ENCODE results near the gene SPRED2.

SPRED2 gene

DNA sequence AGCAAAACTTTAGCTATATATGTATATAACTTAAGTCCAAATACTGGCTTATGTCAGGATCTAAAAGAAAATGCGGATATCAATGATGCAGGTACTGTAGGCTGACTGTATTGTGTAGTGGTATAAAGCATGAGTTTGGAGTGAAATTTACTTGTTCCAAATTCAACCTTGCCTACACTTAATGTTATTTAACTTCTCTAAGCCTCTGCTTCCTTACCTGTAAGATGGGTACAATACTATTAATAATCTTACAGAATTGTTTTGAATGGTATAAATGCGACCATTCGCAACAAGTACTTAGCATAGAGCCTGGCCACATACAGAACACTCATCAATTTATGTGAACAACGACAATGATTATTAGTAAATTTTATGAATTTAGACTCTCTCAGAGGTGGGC, 62.4 kb downstream of the SPRED2 start:
- DNase-seq (ENCODE audit: low read depth in 2 of 2, low spot score in 1 of 2): no peak

DNA sequence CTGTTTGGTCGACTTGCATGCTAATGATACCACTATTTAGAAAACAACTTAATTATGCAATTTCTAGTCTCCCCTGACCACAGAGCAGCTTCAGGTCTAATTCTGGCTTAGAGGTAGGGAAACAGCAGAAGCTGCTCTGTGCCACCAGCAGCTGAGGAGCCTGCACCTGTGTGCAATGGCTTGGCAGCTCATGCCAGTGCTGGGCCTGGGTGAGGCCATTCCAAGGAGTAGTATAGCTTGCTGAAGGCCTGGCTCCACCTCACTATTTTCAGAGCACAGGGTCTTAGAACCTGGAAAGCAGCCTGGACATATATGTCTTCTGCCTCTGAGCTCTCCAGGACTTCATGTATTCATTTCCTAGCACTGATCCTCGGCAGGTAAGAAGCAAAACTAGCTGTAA, 62.8 kb downstream of the SPRED2 start:
- DNase-seq (ENCODE audit: low read depth in 2 of 2, low spot score in 1 of 2): no peak

DNA sequence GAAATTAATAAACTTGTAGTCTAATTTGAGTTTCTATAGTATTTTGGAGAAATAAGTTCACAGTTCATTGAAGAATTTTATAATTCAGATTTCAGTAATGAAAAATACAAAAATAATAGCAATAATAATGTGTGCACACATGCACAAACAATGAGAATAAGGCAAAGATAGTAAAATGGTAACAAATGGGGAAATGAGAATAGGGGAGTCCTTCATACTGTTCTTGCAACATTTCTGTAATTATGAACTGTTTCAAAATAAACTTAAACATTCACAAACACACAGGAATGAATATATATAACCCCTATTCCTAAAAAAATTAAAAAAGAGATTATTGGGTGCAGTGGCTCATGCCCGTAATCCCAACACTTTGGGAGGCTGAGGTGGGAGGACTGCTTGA, 63.9 kb downstream of the SPRED2 start:
- no peak for DNase-seq (ENCODE audit: low read depth in 2 of 2, low spot score in 1 of 2)

DNA sequence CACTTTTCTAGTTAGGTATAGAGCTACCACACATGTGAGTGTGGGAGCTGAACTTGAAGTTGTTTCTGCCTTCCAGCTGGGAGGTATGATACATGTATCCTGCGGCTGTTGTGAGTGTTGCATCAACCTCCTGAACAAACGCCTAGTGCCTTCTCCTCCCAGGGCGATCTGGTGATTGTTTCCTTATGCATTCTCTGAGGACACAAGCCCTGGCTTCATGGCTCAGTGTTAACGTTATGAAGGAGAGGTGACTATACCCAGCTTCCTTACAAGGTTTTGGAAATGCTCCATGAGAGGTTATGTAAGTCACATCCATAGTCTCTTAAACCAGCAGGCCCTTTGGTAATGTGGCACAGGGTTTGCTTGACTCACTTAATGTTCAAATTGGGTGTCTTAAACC, 64.9 kb downstream of the SPRED2 start:
- no peak for DNase-seq (ENCODE audit: low read depth in 2 of 2, low spot score in 1 of 2)

DNA sequence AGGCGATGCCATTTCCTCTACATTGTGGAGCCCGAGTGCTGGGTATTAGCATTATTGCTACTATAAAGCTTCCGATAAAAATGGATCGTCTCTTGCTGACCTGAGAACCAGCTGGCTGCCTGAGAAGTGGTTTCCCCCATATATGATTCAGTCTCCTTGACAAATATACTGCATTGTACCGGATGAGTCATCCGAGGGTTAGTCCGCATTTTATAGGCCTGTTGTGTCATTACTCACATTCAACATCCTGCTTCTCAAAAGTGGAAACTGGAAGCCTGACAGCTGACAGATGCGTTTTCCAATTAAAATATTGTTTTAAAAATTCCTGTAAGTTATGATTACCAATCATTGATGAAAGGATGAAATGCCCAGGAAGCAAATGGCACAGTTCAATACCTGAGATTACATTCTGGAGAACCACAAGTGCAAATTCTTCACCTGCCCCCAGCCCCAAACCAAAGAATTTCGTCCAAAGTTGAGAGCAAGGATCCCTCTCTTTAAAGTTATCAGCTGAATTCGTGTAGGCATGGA, 65.7 kb downstream of the SPRED2 start:
- DNase-seq (ENCODE audit: low read depth in 2 of 2, low spot score in 1 of 2): no peak

DNA sequence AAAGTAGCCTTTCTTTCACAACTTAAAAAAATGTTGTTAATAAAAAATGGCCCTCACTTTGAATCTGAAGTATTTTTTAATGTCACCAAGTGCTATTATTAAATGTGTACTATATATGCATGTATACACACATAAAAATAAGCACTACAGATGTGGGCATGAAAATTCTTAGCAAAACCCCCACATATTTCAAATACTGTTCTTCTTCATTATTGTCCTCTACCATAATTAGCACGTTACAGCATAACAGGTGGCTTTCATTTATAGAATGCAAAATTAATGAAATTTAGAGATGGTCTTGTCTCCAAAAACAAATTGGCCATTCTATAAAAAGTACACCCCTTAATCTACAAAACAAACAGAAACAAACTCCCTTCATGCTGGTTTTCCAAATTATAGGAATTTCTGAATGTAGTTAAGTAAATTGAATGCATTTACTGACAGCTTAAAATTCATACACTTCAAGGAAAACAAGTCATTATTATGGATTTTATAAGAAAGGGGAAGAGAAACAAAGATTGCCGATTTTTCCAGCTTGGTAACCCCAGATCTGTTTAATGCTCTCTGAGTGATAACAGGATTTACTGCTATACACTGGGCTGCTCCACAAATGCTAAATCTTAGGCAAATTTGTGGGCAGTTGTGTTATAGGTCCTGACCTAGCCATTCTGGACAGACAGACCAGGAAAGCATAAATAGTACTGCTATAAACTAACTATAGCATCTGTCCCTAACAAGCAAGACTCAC, 67.2 kb downstream of the SPRED2 start:
- no peak for DNase-seq (ENCODE audit: low read depth in 2 of 2, low spot score in 1 of 2)

DNA sequence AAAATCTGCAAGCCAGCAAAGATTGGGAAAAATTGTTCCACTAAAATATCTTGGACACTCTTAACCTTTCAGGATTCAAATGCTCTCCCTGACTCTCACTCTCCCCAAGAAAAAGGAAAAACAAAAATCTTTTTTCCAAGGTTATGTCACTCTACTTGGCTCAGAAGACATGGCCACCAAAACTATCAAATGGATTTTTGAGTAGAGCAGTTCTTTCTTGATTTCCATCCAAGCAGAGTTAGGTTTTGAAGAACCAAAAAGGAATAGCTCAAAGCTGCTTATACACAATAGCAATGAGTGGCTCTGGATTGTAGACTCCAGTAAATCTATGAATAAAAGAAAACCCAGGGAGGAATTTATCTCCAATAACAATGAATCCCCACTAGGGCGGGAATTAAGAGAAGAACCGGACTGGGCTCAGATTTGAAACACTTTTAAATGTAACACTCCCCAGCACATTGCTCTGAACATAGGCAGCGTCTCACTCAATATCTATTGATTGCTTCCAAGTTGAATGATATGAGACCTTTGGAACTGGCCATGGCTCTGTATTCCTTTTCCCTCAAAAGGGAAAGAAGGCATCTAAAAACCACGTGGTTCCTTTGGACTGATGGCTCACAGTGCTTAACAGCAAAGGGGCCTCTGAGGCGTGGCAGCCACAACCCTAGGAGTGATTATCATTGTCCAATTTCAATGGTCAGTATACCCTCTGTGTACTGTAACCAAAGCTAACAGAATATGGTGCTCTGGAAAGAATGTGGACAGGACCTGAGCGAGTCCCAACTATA, 68.3 kb downstream of the SPRED2 start:
- no peak for DNase-seq (ENCODE audit: low read depth in 2 of 2, low spot score in 1 of 2)

DNA sequence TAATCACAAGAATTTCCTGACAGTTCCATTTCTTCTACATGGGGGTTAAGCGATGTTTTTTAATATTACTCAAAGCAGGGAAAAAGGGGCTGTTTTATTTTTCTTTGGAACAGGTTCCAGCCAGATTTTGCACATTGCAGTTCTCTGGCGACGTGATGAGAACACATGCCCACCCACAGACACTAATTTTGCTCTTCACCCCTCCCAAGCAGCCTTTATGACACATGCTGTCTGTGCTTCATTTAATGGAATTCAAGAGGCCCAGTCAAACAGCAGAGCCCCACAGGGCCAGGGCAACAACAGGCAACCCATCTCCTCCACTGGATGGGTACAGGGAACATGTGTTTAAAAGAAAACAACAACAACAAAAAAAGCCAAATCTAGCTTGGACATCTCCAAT, 70.8 kb downstream of the SPRED2 start:
- DNase-seq (ENCODE audit: low read depth in 2 of 2, low spot score in 1 of 2): no peak

DNA sequence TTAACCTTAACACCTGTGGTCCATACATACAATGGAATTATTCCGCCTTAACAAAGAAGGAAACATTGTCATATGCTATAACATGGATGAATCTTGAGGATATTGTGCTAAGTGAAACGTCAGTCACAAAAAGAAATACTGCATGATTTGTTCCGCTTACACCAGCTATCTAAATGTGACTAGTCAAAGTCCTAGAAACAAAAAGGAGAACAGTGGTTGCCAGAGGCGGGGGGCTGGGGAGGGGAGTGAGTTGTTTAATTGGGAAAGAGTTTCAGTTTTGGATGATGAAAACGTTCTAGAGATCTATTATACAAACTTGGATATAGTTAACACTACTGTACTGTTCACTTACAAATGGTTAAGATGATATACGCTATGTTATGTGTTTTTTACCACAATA, 72.0 kb downstream of the SPRED2 start:
- no peak for DNase-seq (ENCODE audit: low read depth in 2 of 2, low spot score in 1 of 2)

DNA sequence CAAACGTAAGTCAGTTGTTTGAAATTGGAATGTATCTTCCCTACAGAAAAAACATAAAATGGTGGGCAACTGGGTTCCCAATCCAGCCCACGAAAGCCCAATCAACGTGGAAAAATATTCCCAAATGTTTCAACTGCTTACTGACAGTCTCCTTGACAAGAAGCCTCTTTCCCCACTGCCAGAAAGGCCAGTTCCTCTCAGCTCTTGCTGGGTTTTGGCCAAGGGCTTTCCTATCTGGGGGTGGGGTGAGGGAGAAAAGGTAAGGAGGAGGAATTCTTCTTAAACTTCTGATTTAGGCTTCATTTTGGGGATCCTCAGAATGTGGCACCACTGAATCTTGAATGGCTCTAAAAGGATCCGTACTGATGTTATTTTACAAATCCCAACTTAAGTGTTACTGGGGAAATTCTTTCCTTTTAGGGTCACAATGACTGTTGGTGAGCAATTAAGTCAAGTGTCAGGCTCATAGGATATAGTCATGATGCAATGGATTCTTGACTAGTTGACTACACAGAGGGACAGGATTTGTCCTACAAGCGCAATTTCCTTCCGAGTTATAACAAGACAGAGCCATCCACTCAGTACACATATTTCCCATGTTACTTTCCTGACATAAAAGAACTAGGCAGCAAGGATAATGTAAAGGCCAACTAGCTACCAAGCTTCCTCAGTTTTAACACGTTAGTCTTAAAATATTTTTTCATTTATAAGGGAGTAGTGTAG, 73.6 kb downstream of the SPRED2 start:
- DNase-seq (ENCODE audit: low read depth in 2 of 2, low spot score in 1 of 2): no peak

DNA sequence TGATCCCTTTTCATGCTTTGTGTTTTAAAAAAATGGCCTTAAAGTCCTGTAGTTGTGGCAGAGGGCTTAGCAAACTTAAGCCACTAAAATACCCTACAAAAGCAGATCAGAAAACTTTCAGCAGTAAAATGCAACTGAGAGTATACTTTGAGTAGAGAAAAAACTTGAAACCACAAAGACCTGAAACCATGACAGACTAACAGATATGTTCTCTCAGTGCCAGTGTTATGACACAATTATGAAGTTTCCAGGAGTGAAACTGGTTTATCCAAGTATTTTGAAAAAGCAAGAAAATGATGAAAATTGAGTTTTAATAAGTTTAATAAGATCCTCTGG, 74.5 kb downstream of the SPRED2 start:
- no peak for DNase-seq (ENCODE audit: low read depth in 2 of 2, low spot score in 1 of 2)

DNA sequence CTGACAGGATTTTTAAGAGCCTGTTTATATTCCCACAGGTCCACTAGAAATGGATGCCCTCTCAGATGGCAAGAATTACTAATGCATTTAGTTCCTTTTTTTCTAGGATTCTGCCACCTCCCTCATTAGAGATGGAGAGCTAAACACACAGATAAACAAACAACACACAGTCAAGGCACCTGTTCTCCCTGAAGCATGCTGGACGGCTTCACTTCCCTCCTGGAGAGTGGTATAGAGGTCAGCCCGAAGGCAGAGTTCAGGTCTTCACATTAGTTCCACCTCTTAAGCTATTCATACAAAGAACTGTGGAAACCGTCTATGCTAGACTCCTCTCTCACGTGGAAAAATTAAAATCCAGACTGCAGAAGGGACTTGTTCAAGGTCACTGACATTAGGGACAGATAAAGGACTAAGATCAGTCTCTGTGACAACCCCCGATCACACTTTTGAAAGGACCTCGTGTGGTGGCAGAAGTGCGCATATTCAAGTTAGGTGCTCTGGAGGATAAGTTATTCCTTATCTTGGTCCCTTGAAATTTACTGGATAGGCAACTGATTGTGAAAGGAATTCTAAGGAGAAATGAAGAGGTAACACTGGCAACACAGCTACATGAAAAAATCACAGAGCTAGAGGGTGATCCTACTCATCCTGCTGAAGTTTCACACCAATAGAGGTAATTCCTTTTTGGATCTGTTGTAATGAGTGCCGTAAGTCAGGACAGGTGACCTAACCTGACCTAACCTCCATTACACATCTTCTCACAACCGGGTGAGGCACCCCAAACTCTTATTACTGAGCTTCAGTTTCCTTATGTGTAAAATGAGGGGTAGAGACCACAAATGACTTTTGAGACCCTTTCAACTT, 75.1 kb downstream of the SPRED2 start:
- DNase-seq (ENCODE audit: low read depth in 2 of 2, low spot score in 1 of 2): no peak

DNA sequence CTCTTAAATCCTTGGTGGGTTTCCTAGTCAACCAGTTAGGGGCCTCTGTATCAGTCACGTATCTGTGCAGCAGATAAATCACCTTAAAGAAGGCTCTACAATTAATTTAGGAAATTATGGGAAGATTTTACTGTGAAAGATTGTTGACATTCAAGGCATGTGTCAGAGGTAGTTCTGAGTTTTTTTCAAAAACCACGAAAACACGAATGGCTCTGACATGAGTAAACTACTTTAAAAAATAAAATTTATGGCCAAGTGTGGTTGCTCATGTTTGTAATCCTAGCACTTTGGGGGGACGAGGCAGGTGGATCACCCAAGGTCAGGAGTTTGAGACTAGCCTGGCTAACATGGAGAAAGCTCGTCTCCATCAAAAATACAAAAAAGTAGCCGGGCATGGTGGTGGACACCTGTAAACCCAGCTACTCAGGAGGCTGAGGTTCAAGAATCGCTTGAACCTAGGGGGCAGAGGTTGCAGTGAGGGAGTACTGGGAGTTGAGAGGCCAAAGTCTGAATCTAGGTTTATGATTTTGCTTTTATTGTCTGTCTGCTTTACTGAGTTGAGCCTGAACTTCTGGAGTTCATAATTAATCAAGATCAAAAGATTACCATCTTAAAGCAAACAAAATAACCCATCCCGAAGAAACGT, 77.1 kb downstream of the SPRED2 start:
- DNase-seq (ENCODE audit: low read depth in 2 of 2, low spot score in 1 of 2): no peak

DNA sequence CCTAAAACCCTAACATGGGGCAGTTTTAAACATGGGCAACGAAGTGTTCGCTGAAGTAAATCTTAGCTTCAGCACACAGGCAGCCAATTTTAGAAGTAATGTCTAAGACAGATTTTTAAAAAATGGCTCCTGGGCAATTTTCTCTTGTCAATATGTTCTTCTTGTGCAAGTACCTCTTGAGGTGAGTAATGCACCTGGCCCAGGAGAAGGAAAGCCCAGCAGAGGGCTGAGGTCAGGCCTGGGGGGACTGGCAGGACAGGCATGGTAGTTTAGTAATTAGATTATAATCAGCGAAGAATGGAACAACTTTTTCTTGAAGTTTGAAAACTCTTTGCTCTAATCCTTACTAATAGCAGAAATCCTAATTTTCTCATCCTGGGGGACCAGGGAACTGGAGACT, 77.6 kb downstream of the SPRED2 start:
- DNase-seq (ENCODE audit: low read depth in 2 of 2, low spot score in 1 of 2): no peak

DNA sequence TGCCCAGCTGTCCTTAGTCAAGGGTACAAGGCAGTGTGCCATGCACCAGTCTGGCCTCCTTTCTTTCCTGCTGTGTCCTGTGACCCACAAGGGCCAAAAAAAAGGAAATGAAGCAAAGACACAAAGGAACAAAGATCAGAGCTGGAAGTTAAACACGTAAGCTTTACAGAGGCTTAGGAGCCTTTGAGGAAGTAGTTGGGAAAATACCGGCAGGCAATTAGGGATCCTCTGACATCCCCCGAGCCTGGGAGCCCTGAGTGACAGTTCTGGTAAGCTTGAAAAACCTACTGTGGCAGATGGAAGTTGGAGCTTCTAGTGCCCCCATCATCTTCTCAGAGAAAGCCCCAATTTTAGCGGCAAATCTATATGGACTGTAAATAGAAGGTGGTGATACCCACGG, 78.5 kb downstream of the SPRED2 start:
- no peak for DNase-seq (ENCODE audit: low read depth in 2 of 2, low spot score in 1 of 2)

DNA sequence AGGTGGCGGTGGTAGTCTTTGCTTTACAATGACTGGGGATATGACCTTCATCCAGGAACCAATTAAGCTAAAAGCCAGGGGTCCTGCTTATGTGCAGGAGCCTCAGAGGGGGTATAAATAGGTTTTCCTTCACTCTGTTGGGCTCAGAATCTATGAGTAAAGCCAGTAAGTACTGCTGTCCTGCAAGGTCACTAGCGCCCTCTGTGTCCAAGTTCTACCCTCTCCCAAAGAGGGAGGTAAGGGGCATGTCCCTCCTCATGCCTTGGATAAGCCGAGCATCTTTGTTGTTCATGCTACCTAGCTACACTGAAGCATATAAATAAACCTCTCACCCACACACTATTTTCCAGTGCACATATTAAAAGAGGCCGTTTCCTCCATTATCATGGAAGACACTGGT, 79.4 kb downstream of the SPRED2 start:
- no peak for DNase-seq (ENCODE audit: low read depth in 2 of 2, low spot score in 1 of 2)

DNA sequence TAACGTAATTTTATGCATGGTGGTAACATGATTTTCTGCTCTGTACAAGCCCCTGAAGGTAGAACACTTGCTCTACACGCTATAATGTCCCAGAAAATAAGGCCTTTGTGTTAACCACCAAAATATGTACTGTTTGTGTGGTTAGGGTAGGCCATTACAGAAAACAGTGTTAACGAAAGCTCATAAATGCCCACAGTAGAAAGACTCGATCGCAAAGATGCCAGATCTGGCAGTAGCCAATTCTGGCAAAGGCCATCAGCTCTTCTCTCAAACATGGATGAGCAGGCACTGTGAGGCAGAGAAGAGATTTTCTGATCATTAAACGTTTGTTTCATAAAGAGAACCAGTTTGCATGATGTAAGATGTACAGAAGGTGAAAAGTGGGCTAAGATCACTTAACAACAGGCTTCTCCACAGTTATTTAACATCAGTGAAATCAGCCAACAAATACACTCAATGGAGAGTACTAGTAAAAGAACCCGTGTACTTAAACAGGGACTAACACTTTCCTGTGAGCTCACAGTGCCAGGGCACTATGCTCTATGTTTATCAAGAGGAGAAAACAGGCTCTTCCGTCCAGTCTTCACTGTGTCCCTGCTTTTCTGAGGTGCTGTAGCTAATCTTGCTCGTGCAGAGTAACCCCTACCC, 80.3 kb downstream of the SPRED2 start:
- no peak for DNase-seq (ENCODE audit: low read depth in 2 of 2, low spot score in 1 of 2)

DNA sequence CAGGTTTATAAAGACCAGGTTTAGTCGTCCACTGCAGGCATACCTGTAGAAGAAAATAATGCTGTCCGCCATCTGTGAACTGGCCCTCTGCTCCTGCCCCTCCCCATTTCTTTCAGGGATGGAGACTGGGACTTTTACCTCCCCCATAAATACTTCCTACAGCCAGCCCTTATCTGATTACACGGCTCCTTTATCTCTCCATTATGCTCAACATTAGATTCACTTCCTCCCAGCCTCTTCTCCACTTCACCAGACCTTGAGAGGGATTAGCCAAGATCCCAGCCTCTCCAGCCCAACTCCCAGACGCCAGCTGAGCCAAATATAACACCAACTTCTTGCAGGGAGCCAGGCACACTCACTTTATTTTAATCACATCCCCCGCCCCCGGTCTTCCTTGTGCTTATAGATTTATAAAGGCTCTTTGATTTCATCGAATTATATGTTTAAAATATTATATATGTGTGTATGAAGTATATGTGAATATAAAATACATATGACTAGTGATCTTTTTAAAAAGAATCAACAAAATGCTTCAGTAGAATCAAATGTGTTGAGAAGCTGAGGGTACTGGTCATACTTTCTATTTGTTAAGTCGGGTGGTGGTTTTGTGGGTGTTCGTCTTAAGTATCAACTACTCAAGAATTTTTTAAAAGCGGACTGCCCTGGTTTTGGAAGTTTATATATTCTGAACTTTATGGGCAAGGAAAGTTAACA, 81.0 kb downstream of the SPRED2 start:
- no peak for DNase-seq (ENCODE audit: low read depth in 2 of 2, low spot score in 1 of 2)

DNA sequence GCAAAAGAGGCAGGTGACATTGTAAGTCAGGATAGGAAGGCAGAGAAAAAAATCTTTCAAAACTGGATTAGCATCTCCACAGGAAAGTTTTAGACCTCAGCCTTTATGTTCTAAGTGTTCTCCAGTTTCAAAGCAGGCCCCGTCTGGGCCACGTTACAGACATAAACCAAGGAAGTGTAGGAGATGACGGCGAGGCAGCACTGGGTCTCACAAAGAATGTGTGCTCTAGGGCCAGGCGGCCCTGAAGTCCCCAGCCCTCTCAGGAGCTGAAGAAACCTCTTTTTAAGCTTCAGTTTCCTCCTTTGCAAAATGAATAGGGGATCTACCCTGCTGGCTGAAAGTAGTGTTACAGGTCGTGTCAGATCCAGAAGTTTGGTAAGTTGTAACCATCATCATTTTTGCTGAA, 81.7 kb downstream of the SPRED2 start:
- DNase-seq (ENCODE audit: low read depth in 2 of 2, low spot score in 1 of 2): no peak
